Suprapubic skin (tissue), 4 donors: ENCODE results near the gene SPDYE4. TPM values are rescaled to one million over a fixed set of nuclear protein-coding genes. Genes with fewer than 3 reads are reported as not detected.

Source experiments
- DNase-seq, 2 donors: peaks; one replicate each; pipeline ENCODE4 v3.0.0-alpha.2; 2019; ENCODE audit warnings: low spot score in 2 of 2
- H3K27ac ChIP-seq: fragments of 200-600 bp; sonication (generic); one replicate; pipeline ENCODE4 v1.5.1; 2019
- H3K27me3 ChIP-seq: fragments of 200-600 bp; sonication (generic); one replicate; pipeline ENCODE4 v1.5.1; 2019
- H3K36me3 ChIP-seq: fragments of 200-600 bp; sonication (generic); one replicate; pipeline ENCODE4 v1.5.1; 2019
- H3K4me1 ChIP-seq: fragments of 200-600 bp; sonication (generic); one replicate; pipeline ENCODE4 v1.5.1; 2019
- H3K4me3 ChIP-seq: fragments of 200-600 bp; sonication (generic); one replicate; pipeline ENCODE4 v1.5.1; 2019; ENCODE audit warnings: mild to moderate bottlenecking
- H3K9me3 ChIP-seq: fragments of 200-600 bp; sonication (generic); one replicate; pipeline ENCODE4 v1.5.1; 2019
- CTCF ChIP-seq, 2 donors: fragments of 200-600 bp in 1 of 2; fragments of 450-650 bp in 1 of 2; sonication (generic) in 1 of 2; IDR thresholded peaks; one replicate each; pipeline ENCODE4 v1.5.1; 2016 to 2019; ENCODE audit warnings: antibody characterized with exemption in 2 of 2, mild to moderate bottlenecking in 1 of 2, moderate library complexity in 1 of 2
- EP300 ChIP-seq: sonication (generic); formaldehyde crosslinking; IDR thresholded peaks from one replicate; pipeline ENCODE4 v1.6.1; 2017; ENCODE audit warnings: antibody characterized with exemption
- POLR2A ChIP-seq, 2 donors: fragments of 450-650 bp; IDR thresholded peaks; one replicate each; pipeline ENCODE4 v1.6.1; 2017; ENCODE audit warnings: antibody characterized with exemption in 2 of 2, mild to moderate bottlenecking in 2 of 2, moderate library complexity in 2 of 2
- POLR2AphosphoS5 ChIP-seq, 3 donors: sonication (generic); formaldehyde crosslinking; IDR thresholded peaks; one replicate each; pipeline ENCODE4 v1.6.1; 2017; ENCODE audit warnings: antibody characterized with exemption in 3 of 3
- WGBS: methylation state at CpG from one replicate; pipeline ENCODE4 v1.1.5; 2018; 5-methylcytosine and 5-hydroxymethylcytosine counted together
- total RNA-seq, 4 donors: library from RNA; depleted of rRNA; stranded (reverse); fragments of >200 nt; gene quantifications; one replicate each; pipeline ENCODE4 v1.1.0, GENCODE V29; 2016

SPDYE4 gene
- total RNA-seq, 4 donors from 2014 or later, result not detected

GRCh38 chr17:8791248-8791909 is 33.0 kb upstream of the SPDYE4 start:
- no peak overlapping the region for H3K27ac ChIP-seq
- H3K9me3 ChIP-seq, result no peaks in the 10 kb centered on the region
- no peaks in the 10 kb centered on the region for H3K4me1 ChIP-seq
- no peak for TF ChIP-seq CTCF (IDR thresholded peaks at IDR 0.05)
- TF ChIP-seq POLR2AphosphoS5 (IDR thresholded peaks at IDR 0.05), result no peak
- no peak for TF ChIP-seq EP300
- no peak for TF ChIP-seq POLR2A (IDR thresholded peaks at IDR 0.05)
- H3K4me3 ChIP-seq, result no peak overlapping the region
- DNase-seq, result no peak
- no peaks in the 10 kb centered on the region for H3K36me3 ChIP-seq
- H3K27me3 ChIP-seq, result no peaks in the 10 kb centered on the region
- WGBS, result 65% methylated on average over 4 of the region's 4 CpGs

DNA sequence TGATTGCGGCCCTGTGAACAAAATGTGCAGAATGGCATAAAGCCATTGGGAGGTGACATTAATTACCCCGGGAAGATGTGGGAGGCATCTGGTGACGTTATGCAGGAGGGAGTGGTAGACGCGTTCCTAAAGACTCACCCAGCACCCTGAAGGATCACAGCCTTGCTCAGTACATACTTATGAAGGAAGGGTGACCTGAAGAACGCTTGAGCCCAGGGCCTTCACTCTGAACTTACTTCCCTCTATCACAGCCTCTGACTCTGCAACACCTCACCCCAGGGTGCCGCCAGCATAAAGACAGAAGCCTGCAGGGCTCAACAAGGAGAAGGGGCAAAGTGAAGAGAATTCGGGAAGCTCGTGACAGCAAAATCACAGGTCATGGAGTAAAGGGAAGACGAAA is 31.4 kb upstream of the SPDYE4 start:
- TF ChIP-seq POLR2AphosphoS5 (IDR thresholded peaks at IDR 0.05) (no peak), EP300 (no peak), CTCF (IDR thresholded peaks at IDR 0.05) (no peak), POLR2A (IDR thresholded peaks at IDR 0.05) (no peak)
- Histone ChIP-seq H3K27me3 (no peaks in the 10 kb centered on the region), H3K4me3 (no peak overlapping the region), H3K9me3 (no peaks in the 10 kb centered on the region), H3K4me1 (peaks cover 9% of the 10 kb centered on the region), H3K27ac (no peak overlapping the region), H3K36me3 (no peaks in the 10 kb centered on the region)
- WGBS, result 67% methylated on average over 10 of the region's 10 CpGs
- no peak for DNase-seq

DNA sequence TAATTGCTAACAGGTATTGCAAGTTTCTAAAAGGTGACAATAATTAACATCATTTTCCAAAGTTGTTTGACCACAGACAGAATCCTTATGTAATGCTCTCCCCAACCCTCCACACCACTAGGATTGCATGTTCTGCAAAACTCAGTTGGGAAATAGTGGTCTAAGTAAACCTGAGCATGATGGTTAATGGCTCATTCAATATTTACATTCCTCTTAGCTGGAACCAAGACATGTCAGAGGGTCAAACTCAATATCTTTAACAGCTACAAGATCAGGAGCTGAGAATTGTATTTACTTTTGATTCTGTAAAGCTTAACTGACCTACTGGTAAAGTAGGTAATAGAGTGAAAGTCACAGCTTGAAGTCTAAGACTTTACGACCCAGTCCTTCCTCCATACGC is 30.7 kb upstream of the SPDYE4 start:
- 96% methylated on average over 2 of the region's 2 CpGs for WGBS
- H3K27me3 ChIP-seq, result no peaks in the 10 kb centered on the region
- no peaks in the 10 kb centered on the region for H3K9me3 ChIP-seq
- H3K36me3 ChIP-seq, result no peaks in the 10 kb centered on the region
- H3K4me3 ChIP-seq, result no peak overlapping the region
- H3K27ac ChIP-seq, result no peak overlapping the region
- no peak for DNase-seq
- TF ChIP-seq POLR2A (IDR thresholded peaks at IDR 0.05) (no peak), POLR2AphosphoS5 (IDR thresholded peaks at IDR 0.05) (no peak), CTCF (IDR thresholded peaks at IDR 0.05) (no peak), EP300 (no peak)
- H3K4me1 ChIP-seq, result peaks cover 9% of the 10 kb centered on the region

DNA sequence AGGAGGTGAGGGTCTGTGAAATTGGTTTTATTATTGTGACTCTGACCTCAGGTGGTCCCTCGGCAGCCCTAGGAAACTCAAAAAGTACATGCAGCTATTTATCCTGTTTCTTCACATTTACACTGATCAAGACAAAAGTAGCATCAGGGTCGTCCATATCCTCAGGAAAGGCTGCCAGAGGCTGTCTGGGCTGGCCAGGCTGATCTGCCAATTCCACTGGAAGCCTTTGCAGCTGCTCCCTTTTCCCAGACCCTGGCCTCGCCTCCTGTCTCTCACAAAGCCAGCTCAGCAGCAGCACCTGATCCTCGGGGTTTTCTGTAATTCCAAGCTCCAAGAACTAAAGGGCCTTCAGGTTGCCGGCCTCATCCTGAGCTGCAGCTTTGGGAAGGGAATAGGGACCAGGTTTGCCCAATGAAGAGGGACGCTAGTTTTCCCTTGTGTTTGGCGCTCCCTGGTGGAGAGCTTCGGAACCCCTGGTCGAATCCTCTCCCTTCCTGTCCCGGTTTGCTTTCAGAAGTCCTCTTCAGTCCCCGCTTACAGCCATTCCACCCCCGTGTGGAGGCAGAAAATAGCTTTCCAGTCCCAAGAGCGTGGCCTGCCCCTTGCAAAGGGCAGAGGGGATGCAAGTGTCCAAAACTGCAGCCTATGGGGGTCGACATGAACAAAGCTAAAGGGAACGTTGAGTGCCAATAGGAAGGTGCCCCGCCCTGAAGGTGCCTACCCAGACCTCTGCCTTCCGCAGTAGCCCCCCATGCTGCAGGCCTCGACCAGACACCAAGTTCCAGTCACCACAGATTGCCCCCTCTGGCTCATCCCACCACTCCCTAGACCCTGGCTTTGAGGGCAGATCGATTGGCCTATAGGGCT is 27.4 kb upstream of the SPDYE4 start:
- peak in 1 of 2 donors; percentile 81 for DNase-seq
- H3K27ac ChIP-seq, result no peak overlapping the region
- H3K27me3 ChIP-seq, result no peaks in the 10 kb centered on the region
- no peak for TF ChIP-seq EP300
- TF ChIP-seq CTCF (IDR thresholded peaks at IDR 0.05), result peak; percentile 47 to 84
- TF ChIP-seq POLR2A (IDR thresholded peaks at IDR 0.05), result no peak
- no peak for TF ChIP-seq POLR2AphosphoS5 (IDR thresholded peaks at IDR 0.05)
- no peaks in the 10 kb centered on the region for H3K9me3 ChIP-seq
- WGBS, result 28% methylated on average over 18 of the region's 19 CpGs
- no peaks in the 10 kb centered on the region for H3K36me3 ChIP-seq
- no peak overlapping the region for H3K4me3 ChIP-seq
- H3K4me1 ChIP-seq, result peaks cover 9% of the 10 kb centered on the region

GRCh38 chr17:8782176-8782575 is 23.8 kb upstream of the SPDYE4 start:
- no peaks in the 10 kb centered on the region for H3K9me3 ChIP-seq
- no peak overlapping the region for H3K4me3 ChIP-seq
- H3K4me1 ChIP-seq, result peaks cover 9% of the 10 kb centered on the region
- WGBS, result 81% methylated on average over 1 of the region's 1 CpG
- no peak overlapping the region for H3K27ac ChIP-seq
- H3K36me3 ChIP-seq, result no peaks in the 10 kb centered on the region
- H3K27me3 ChIP-seq, result no peaks in the 10 kb centered on the region
- TF ChIP-seq POLR2AphosphoS5 (IDR thresholded peaks at IDR 0.05), result no peak
- TF ChIP-seq POLR2A (IDR thresholded peaks at IDR 0.05), result no peak
- no peak for TF ChIP-seq CTCF (IDR thresholded peaks at IDR 0.05)
- TF ChIP-seq EP300, result no peak
- no peak for DNase-seq
